GM11168 (cell line): ENCODE data around the gene GSG1.
"Not testable (repeated sequence)": the region's sequence is repeated elsewhere in the genome, so short reads cannot be mapped to it uniquely, and the experiment has no call there.

Experiments used
- in situ Hi-C: fragments of 300-500 bp; cut with MboI; formaldehyde crosslinking; loops from one replicate; pipeline ENCODE4 v1.12.0; 2022; ENCODE audit warnings: low sequenced_read_pairs; ENCODE audit not compliant: unreplicated experiment

GSG1 gene

GRCh38 chr12:13094367-13094766, 9.1 kb downstream of the GSG1 start:
- in situ Hi-C loops: no loop called here

GRCh38 chr12:13093848-13094220, 9.6 kb downstream of the GSG1 start:
- in situ Hi-C loops: no loop called here

GRCh38 chr12:13093191-13093847, 10.1 kb downstream of the GSG1 start:
- in situ Hi-C loops: no loop called here

GRCh38 chr12:13091832-13092231, 11.6 kb downstream of the GSG1 start:
- in situ Hi-C loops: no loop called here

GRCh38 chr12:13090054-13090453, 13.4 kb downstream of the GSG1 start:
- in situ Hi-C loops: no loop called here

GRCh38 chr12:13088496-13088895, 15.0 kb downstream of the GSG1 start:
- in situ Hi-C loops: no loop called here

GRCh38 chr12:13087766-13088165, 15.7 kb downstream of the GSG1 start:
- in situ Hi-C loops: no loop called here

GRCh38 chr12:13085968-13086686, 17.3 kb downstream of the GSG1 start:
- in situ Hi-C loops: no loop called here

- in situ Hi-C loops: no loop called here
Measured at GRCh38 chr12:13084898-13085640, 18.4 kb downstream of the GSG1 start.

GRCh38 chr12:13083638-13084037, 19.8 kb downstream of the GSG1 start:
- in situ Hi-C loops: not testable (repeated sequence)

- in situ Hi-C loops: no loop called here
Measured at GRCh38 chr12:13082861-13083260, 20.6 kb downstream of the GSG1 start.

GRCh38 chr12:13080266-13080665, 23.2 kb downstream of the GSG1 start:
- in situ Hi-C loops: no loop called here

- in situ Hi-C loops: no loop called here
Measured at GRCh38 chr12:13079440-13079906, 24.0 kb downstream of the GSG1 start.

- in situ Hi-C loops: no loop called here
Measured at GRCh38 chr12:13075786-13076570, 27.5 kb downstream of the GSG1 start.

GRCh38 chr12:13075118-13075480, 28.4 kb downstream of the GSG1 start:
- in situ Hi-C loops: no loop called here

- in situ Hi-C loops: no loop called here
Measured at GRCh38 chr12:13074396-13075117, 28.9 kb downstream of the GSG1 start.

- in situ Hi-C loops: no loop called here
Measured at GRCh38 chr12:13073173-13073572, 30.3 kb downstream of the GSG1 start.

- in situ Hi-C loops: no loop called here
Measured at GRCh38 chr12:13071305-13072280, 31.9 kb downstream of the GSG1 start.

GRCh38 chr12:13069380-13069779, 34.1 kb downstream of the GSG1 start:
- in situ Hi-C loops: no loop called here
